ENCODE data around the gene PDE4D.

PDE4D gene

DNA sequence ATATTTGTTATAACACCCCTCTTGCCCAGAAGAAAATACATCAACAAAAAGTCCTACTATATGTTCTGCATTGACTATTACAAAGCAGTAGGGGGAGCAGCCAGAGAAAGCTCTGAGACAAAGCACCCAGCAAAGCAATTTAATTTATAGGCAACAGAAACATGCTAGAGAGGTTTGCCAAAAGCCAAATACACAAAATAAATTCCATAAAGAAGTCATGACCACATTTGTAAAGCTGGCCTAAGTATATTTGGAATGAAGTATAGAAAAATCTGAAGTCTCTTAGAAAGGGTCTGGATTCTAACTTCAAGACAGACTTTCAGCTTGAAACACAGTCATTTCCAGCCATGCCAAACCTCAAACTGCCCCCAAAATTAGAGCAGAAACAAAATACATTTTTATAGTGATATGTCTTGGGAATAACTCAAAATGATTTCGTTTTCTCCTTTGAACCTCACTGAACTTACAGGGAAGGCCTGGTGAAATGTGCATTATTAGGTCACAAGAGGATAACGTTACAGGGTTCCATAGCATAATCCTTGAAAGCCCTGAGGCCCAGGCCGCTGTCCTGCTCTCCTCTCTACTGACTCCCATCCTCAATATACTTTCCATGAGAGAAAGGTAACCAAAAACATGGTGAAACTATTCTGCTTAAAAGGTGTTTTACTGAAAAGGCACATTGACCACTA, 858.9 kb downstream of the PDE4D start:
- Histone ChIP-seq H2BK12ac (ENCODE audit: low read length) (no peak overlapping the region), H2AK5ac (ENCODE audit: low read depth, low read length) (no peak overlapping the region), H3K14ac (ENCODE audit: low read length) (no peak overlapping the region), H3K4ac (ENCODE audit: low read length) (no peak overlapping the region), H3K18ac (ENCODE audit: low read length) (no peak overlapping the region), H2BK5ac (ENCODE audit: low read length) (no peak overlapping the region), H3K23ac (ENCODE audit: low read depth, low read length, poor library complexity) (no peak overlapping the region), H3K4me2 (ENCODE audit: insufficient read depth, low read length, poor library complexity, severe bottlenecking) (no peak overlapping the region), H3K79me1 (ENCODE audit: low read depth, low read length) (no peaks in the 10 kb centered on the region), H4K91ac (ENCODE audit: low read depth, low read length, poor library complexity) (no peak overlapping the region), H3K9me3 (replicated peaks in 1 of 2; ENCODE audit: control insufficient read depth in 2 of 2, insufficient read depth in 1 of 2, low read depth in 1 of 2, low read length in 2 of 2) (peaks cover 0 to 5% of the 10 kb centered on the region in 2 donors), H3K27me3 (ENCODE audit: control insufficient read depth in 3 of 3, insufficient read depth in 3 of 3, low read depth in 1 of 3, low read length in 3 of 3) (peaks cover 0 to 15% (median 0%) of the 10 kb centered on the region in 3 experiments), H2BK120ac (ENCODE audit: low read depth, low read length) (no peak overlapping the region), H3K4me3 (ENCODE audit: low read length in 2 of 2) (no peak overlapping the region), H2BK15ac (ENCODE audit: low read length) (no peak overlapping the region), H3K36me3 (replicated peaks in 1 of 2; ENCODE audit: control insufficient read depth in 2 of 2, insufficient read depth in 2 of 2, low read length in 2 of 2) (no peaks in the 10 kb centered on the region), H3K27ac (replicated peaks; ENCODE audit: low read length) (no peak overlapping the region), H3K9ac (ENCODE audit: low read depth, low read length, poor library complexity) (no peak overlapping the region), H3K4me1 (ENCODE audit: control insufficient read depth in 2 of 2, insufficient read depth in 1 of 2, low read depth in 1 of 2, low read length in 2 of 2) (peaks cover 0 to 13% of the 10 kb centered on the region in 2 donors), H2AFZ (ENCODE audit: low read length) (peak overlapping the region; percentile 10), H4K8ac (ENCODE audit: low read depth, low read length) (no peak overlapping the region)
- no CpG with 5 or more reads among the region's 3 CpGs for WGBS, 2 donors (ENCODE audit: extremely low coverage in 2 of 2, insufficient read length in 2 of 2, insufficient replicate concordance in 1 of 2)
- DNase-seq (ENCODE audit: low spot score), result no peak

GRCh38 chr5:59027145-59027907, 866.2 kb downstream of the PDE4D start:
- H3K36me3 ChIP-seq (replicated peaks in 1 of 2; ENCODE audit: control insufficient read depth in 2 of 2, insufficient read depth in 2 of 2, low read length in 2 of 2), result peaks cover 0 to 2% of the 10 kb centered on the region in 2 donors
- H4K91ac ChIP-seq (ENCODE audit: low read depth, low read length, poor library complexity), result no peak overlapping the region
- no peak overlapping the region for H3K4ac ChIP-seq (ENCODE audit: low read length)
- no peaks in the 10 kb centered on the region for H3K27me3 ChIP-seq (ENCODE audit: control insufficient read depth in 3 of 3, insufficient read depth in 3 of 3, low read depth in 1 of 3, low read length in 3 of 3)
- no peak overlapping the region for H2BK15ac ChIP-seq (ENCODE audit: low read length)
- no peak overlapping the region for H3K4me3 ChIP-seq (ENCODE audit: low read length in 2 of 2)
- H3K4me1 ChIP-seq (ENCODE audit: control insufficient read depth in 2 of 2, insufficient read depth in 1 of 2, low read depth in 1 of 2, low read length in 2 of 2), result no peaks in the 10 kb centered on the region
- WGBS, 2 donors (ENCODE audit: extremely low coverage in 2 of 2, insufficient read length in 2 of 2, insufficient replicate concordance in 1 of 2), result no CpG with 5 or more reads among the region's 6 CpGs
- no peak overlapping the region for H3K9ac ChIP-seq (ENCODE audit: low read depth, low read length, poor library complexity)
- no peak overlapping the region for H4K8ac ChIP-seq (ENCODE audit: low read depth, low read length)
- H3K23ac ChIP-seq (ENCODE audit: low read depth, low read length, poor library complexity), result no peak overlapping the region
- H2BK12ac ChIP-seq (ENCODE audit: low read length), result no peak overlapping the region
- no peak overlapping the region for H3K18ac ChIP-seq (ENCODE audit: low read length)
- no peaks in the 10 kb centered on the region for H3K79me1 ChIP-seq (ENCODE audit: low read depth, low read length)
- no peak overlapping the region for H2BK5ac ChIP-seq (ENCODE audit: low read length)
- DNase-seq (ENCODE audit: low spot score), result no peak
- H3K4me2 ChIP-seq (ENCODE audit: insufficient read depth, low read length, poor library complexity, severe bottlenecking), result no peak overlapping the region
- H2AFZ ChIP-seq (ENCODE audit: low read length), result no peak overlapping the region
- no peak overlapping the region for H3K14ac ChIP-seq (ENCODE audit: low read length)
- no peak overlapping the region for H2AK5ac ChIP-seq (ENCODE audit: low read depth, low read length)
- H3K27ac ChIP-seq (replicated peaks; ENCODE audit: low read length), result no peak overlapping the region
- peaks cover 0 to 18% of the 10 kb centered on the region in 2 donors for H3K9me3 ChIP-seq (replicated peaks in 1 of 2; ENCODE audit: control insufficient read depth in 2 of 2, insufficient read depth in 1 of 2, low read depth in 1 of 2, low read length in 2 of 2)
- H2BK120ac ChIP-seq (ENCODE audit: low read depth, low read length), result no peak overlapping the region

DNA sequence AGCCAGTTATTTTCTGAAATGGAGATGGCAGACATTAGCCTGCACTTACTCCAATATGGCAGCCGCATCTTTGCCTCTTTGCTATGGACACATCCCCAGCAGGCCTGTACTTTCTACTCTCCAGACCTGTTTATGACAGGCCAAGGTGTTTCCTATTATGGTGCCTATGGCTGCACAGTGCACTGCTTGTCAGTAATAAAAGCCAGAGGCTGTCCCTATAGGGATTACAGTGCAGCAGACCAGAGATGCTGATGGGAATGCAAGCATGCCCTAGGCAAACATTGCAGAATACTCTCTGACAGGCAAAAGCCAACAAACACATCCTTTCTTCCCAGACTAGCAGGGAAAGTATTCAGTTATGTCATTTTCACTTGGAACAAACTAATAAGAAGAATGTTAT, 867.8 kb downstream of the PDE4D start:
- no peaks in the 10 kb centered on the region for H3K79me1 ChIP-seq (ENCODE audit: low read depth, low read length)
- H2AK5ac ChIP-seq (ENCODE audit: low read depth, low read length), result no peak overlapping the region
- no peak overlapping the region for H3K4ac ChIP-seq (ENCODE audit: low read length)
- H3K9ac ChIP-seq (ENCODE audit: low read depth, low read length, poor library complexity), result no peak overlapping the region
- no CpG with 5 or more reads among the region's 1 CpG for whole genome bisulfite sequencing, 2 donors (ENCODE audit: extremely low coverage in 2 of 2, insufficient read length in 2 of 2, insufficient replicate concordance in 1 of 2)
- peaks cover 0 to 18% of the 10 kb centered on the region in 2 donors for H3K9me3 ChIP-seq (replicated peaks in 1 of 2; ENCODE audit: control insufficient read depth in 2 of 2, insufficient read depth in 1 of 2, low read depth in 1 of 2, low read length in 2 of 2)
- no peaks in the 10 kb centered on the region for H3K27me3 ChIP-seq (ENCODE audit: control insufficient read depth in 3 of 3, insufficient read depth in 3 of 3, low read depth in 1 of 3, low read length in 3 of 3)
- H3K23ac ChIP-seq (ENCODE audit: low read depth, low read length, poor library complexity), result no peak overlapping the region
- H4K8ac ChIP-seq (ENCODE audit: low read depth, low read length), result no peak overlapping the region
- no peak overlapping the region for H3K18ac ChIP-seq (ENCODE audit: low read length)
- H3K14ac ChIP-seq (ENCODE audit: low read length), result no peak overlapping the region
- no peak overlapping the region for H2BK15ac ChIP-seq (ENCODE audit: low read length)
- H2BK5ac ChIP-seq (ENCODE audit: low read length), result no peak overlapping the region
- no peak overlapping the region for H3K27ac ChIP-seq (replicated peaks; ENCODE audit: low read length)
- no peak overlapping the region for H2BK120ac ChIP-seq (ENCODE audit: low read depth, low read length)
- H2BK12ac ChIP-seq (ENCODE audit: low read length), result no peak overlapping the region
- no peak overlapping the region for H4K91ac ChIP-seq (ENCODE audit: low read depth, low read length, poor library complexity)
- H2AFZ ChIP-seq (ENCODE audit: low read length), result no peak overlapping the region
- DNase-seq (ENCODE audit: low spot score), result no peak
- H3K4me3 ChIP-seq (ENCODE audit: low read length in 2 of 2), result no peak overlapping the region
- peaks cover 0 to 2% of the 10 kb centered on the region in 2 donors for H3K36me3 ChIP-seq (replicated peaks in 1 of 2; ENCODE audit: control insufficient read depth in 2 of 2, insufficient read depth in 2 of 2, low read length in 2 of 2)
- H3K4me2 ChIP-seq (ENCODE audit: insufficient read depth, low read length, poor library complexity, severe bottlenecking), result no peak overlapping the region
- H3K4me1 ChIP-seq (ENCODE audit: control insufficient read depth in 2 of 2, insufficient read depth in 1 of 2, low read depth in 1 of 2, low read length in 2 of 2), result peaks cover 0 to under 1% of the 10 kb centered on the region in 2 donors

- H2AFZ ChIP-seq (ENCODE audit: low read length), result no peak overlapping the region
- no peak overlapping the region for H2BK5ac ChIP-seq (ENCODE audit: low read length)
- H3K4ac ChIP-seq (ENCODE audit: low read length), result no peak overlapping the region
- no peak overlapping the region for H2BK120ac ChIP-seq (ENCODE audit: low read depth, low read length)
- H3K23ac ChIP-seq (ENCODE audit: low read depth, low read length, poor library complexity), result no peak overlapping the region
- H3K27me3 ChIP-seq (ENCODE audit: control insufficient read depth in 3 of 3, insufficient read depth in 3 of 3, low read depth in 1 of 3, low read length in 3 of 3), result no peaks in the 10 kb centered on the region
- peaks cover 0 to 2% of the 10 kb centered on the region in 2 donors for H3K36me3 ChIP-seq (replicated peaks in 1 of 2; ENCODE audit: control insufficient read depth in 2 of 2, insufficient read depth in 2 of 2, low read length in 2 of 2)
- peak overlapping the region; percentile 70 for H3K9ac ChIP-seq (ENCODE audit: low read depth, low read length, poor library complexity)
- H3K14ac ChIP-seq (ENCODE audit: low read length), result no peak overlapping the region
- no peak overlapping the region for H2AK5ac ChIP-seq (ENCODE audit: low read depth, low read length)
- no peak overlapping the region for H2BK12ac ChIP-seq (ENCODE audit: low read length)
- peaks cover 0 to 3% of the 10 kb centered on the region in 2 donors for H3K9me3 ChIP-seq (replicated peaks in 1 of 2; ENCODE audit: control insufficient read depth in 2 of 2, insufficient read depth in 1 of 2, low read depth in 1 of 2, low read length in 2 of 2)
- no peak overlapping the region for H4K91ac ChIP-seq (ENCODE audit: low read depth, low read length, poor library complexity)
- H3K4me3 ChIP-seq (ENCODE audit: low read length in 2 of 2), result no peak overlapping the region
- no peak overlapping the region for H2BK15ac ChIP-seq (ENCODE audit: low read length)
- 100% methylated on average over 1 of the region's 7 CpGs for WGBS, 2 donors (ENCODE audit: extremely low coverage in 2 of 2, insufficient read length in 2 of 2, insufficient replicate concordance in 1 of 2)
- H4K8ac ChIP-seq (ENCODE audit: low read depth, low read length), result peak overlapping the region; percentile 43
- H3K79me1 ChIP-seq (ENCODE audit: low read depth, low read length), result no peaks in the 10 kb centered on the region
- H3K27ac ChIP-seq (replicated peaks; ENCODE audit: low read length), result no peak overlapping the region
- no peak for DNase-seq (ENCODE audit: low spot score)
- H3K4me2 ChIP-seq (ENCODE audit: insufficient read depth, low read length, poor library complexity, severe bottlenecking), result no peak overlapping the region
- peaks cover 0 to 2% of the 10 kb centered on the region in 2 donors for H3K4me1 ChIP-seq (ENCODE audit: control insufficient read depth in 2 of 2, insufficient read depth in 1 of 2, low read depth in 1 of 2, low read length in 2 of 2)
- no peak overlapping the region for H3K18ac ChIP-seq (ENCODE audit: low read length)
Measured at GRCh38 chr5:59021837-59022514, 871.5 kb downstream of the PDE4D start.
